RWPE2 (cell line): ENCODE data around the gene CASTOR1.

Experiments used
- ATAC-seq: fragments of 200-7000 bp; cut with Tn5 transposase; 3 replicates; pipeline ENCODE4 v1.9.1; 2021; ENCODE audit warnings: low read depth
- DNase-seq: peaks from one replicate; pipeline ENCODE4 v3.0.0-alpha.2; 2020; ENCODE audit warnings: low spot score
- H3K27ac ChIP-seq: fragments of 450-650 bp; 2 replicates; pipeline ENCODE4 v1.5.1; 2017; ENCODE audit warnings: mild to moderate bottlenecking; ENCODE audit not compliant: poor library complexity, severe bottlenecking
- H3K27me3 ChIP-seq: fragments of 250-450 bp; sonication (Bioruptor Pico); 2 replicates; pipeline ENCODE4 v1.5.1; 2021; ENCODE audit warnings: mild to moderate bottlenecking, moderate library complexity; ENCODE audit not compliant: insufficient read depth, poor library complexity, severe bottlenecking
- H3K36me3 ChIP-seq: fragments of 250-450 bp; sonication (Bioruptor Pico); 2 replicates; pipeline ENCODE4 v1.5.1; 2020; ENCODE audit warnings: low read depth, mild to moderate bottlenecking, moderate library complexity
- H3K4me1 ChIP-seq: fragments of 250-450 bp; sonication (Bioruptor Pico); 2 replicates; pipeline ENCODE4 v1.5.1; 2021; ENCODE audit warnings: mild to moderate bottlenecking, moderate library complexity; ENCODE audit not compliant: insufficient read depth, poor library complexity, severe bottlenecking
- H3K4me3 ChIP-seq: fragments of 250-450 bp; sonication (Bioruptor Pico); 2 replicates; pipeline ENCODE4 v1.5.1; 2021; ENCODE audit warnings: mild to moderate bottlenecking, moderate library complexity; ENCODE audit not compliant: severe bottlenecking
- H3K9me3 ChIP-seq: fragments of 250-450 bp; sonication (Bioruptor Pico); 2 replicates; pipeline ENCODE4 v1.5.1; 2021; ENCODE audit warnings: mild to moderate bottlenecking, moderate library complexity; ENCODE audit not compliant: severe bottlenecking
- TF ChIP-seq, protein P1 (sequence below): fragments of 450-650 bp; IDR thresholded peaks from one replicate; pipeline ENCODE4 v1.5.1; 2017; ENCODE audit warnings: mild to moderate bottlenecking, moderate library complexity; ENCODE audit not compliant: poor library complexity, severe bottlenecking

Gene CASTOR1

DNA sequence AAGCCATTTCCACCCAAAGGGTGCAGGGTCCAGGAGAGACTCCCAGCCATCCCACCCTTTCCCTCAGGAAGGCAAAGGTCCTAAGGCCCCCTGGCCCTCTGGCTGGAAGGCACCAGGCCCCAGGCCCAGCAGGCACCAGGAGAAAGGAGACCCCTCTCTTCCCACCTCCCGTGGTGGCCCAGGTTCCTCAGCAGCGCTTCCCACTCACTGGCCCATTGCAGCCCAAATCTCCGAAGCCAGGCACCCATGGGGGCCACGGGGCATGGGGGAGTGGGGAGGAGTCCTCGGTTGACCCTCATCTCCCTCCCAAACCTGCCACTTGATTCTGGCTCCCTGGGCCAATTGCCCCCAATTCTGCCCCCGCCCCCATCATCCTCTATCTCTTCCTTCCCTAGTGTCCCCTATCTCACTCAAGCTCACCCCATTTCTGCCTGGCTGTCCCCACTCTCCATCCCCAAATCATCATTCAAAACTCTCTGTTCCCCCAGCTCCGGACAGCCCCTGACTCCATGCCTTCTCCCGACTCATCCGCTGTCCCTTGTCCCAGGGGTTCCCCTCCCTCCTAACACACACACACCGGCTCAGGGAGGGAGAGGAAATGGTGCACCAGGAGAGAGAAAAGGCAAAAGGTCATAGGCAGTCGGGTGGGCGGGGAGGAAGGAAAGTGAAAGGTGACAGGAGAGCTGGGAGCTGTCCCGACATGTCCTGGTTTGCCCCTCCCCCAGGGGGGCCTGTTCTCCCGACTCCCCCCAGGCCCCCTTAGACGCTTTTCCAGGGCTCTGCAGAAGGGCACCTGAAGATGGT is 43.9 kb downstream of the CASTOR1 start:
- Histone ChIP-seq H3K36me3 (no peaks in the 10 kb centered on the region), H3K27ac (peak overlapping the region; percentile 8), H3K27me3 (no peaks in the 10 kb centered on the region), H3K9me3 (no peaks in the 10 kb centered on the region), H3K4me3 (peak overlapping the region; percentile 36), H3K4me1 (peaks cover 3% of the 10 kb centered on the region)
- DNase-seq (no peak), ATAC-seq (no peak)
- TF ChIP-seq, protein P1, sequence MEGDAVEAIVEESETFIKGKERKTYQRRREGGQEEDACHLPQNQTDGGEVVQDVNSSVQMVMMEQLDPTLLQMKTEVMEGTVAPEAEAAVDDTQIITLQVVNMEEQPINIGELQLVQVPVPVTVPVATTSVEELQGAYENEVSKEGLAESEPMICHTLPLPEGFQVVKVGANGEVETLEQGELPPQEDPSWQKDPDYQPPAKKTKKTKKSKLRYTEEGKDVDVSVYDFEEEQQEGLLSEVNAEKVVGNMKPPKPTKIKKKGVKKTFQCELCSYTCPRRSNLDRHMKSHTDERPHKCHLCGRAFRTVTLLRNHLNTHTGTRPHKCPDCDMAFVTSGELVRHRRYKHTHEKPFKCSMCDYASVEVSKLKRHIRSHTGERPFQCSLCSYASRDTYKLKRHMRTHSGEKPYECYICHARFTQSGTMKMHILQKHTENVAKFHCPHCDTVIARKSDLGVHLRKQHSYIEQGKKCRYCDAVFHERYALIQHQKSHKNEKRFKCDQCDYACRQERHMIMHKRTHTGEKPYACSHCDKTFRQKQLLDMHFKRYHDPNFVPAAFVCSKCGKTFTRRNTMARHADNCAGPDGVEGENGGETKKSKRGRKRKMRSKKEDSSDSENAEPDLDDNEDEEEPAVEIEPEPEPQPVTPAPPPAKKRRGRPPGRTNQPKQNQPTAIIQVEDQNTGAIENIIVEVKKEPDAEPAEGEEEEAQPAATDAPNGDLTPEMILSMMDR = no peak

DNA sequence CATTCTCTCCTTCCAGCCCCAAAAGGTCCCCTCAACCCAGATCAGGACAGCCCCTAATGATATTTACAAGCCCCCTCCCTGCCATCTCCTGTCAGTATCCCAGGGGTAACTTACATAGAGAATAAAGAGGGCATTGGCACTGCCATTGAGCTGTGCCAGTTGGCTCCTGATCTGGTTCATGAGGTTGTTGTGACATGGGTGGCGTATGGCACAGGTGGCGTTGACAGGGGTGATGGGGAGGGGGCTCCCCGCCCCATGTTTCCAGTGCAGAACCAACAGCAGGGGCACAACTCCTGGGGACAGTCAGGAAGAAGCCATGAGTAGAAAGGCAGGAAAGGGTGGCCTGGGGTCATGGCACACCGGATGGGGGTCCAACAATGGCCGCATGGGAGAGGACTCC is 44.7 kb downstream of the CASTOR1 start:
- TF ChIP-seq, protein P1 = no peak
- DNase-seq = no peak
- Histone ChIP-seq H3K4me1 (peaks cover 3% of the 10 kb centered on the region), H3K4me3 (no peak overlapping the region), H3K27me3 (no peaks in the 10 kb centered on the region), H3K27ac (no peak overlapping the region), H3K9me3 (no peaks in the 10 kb centered on the region), H3K36me3 (no peaks in the 10 kb centered on the region)
- no peak for ATAC-seq

GRCh38 chr22:30244066-30244465 is 45.2 kb downstream of the CASTOR1 start:
- H3K27ac ChIP-seq = no peak overlapping the region
- H3K36me3 ChIP-seq = no peaks in the 10 kb centered on the region
- ATAC-seq (no peak), DNase-seq (no peak)
- TF ChIP-seq, protein P1 = no peak
- H3K9me3 ChIP-seq = no peaks in the 10 kb centered on the region
- H3K4me3 ChIP-seq = no peak overlapping the region
- H3K4me1 ChIP-seq = peaks cover 3% of the 10 kb centered on the region
- no peaks in the 10 kb centered on the region for H3K27me3 ChIP-seq

GRCh38 chr22:30243661-30244060 is 45.6 kb downstream of the CASTOR1 start:
- no peak for DNase-seq
- ATAC-seq = no peak
- no peak overlapping the region for H3K27ac ChIP-seq
- H3K4me1 ChIP-seq = peaks cover 3% of the 10 kb centered on the region
- no peaks in the 10 kb centered on the region for H3K36me3 ChIP-seq
- TF ChIP-seq, protein P1 = no peak
- H3K9me3 ChIP-seq = no peaks in the 10 kb centered on the region
- H3K4me3 ChIP-seq = no peak overlapping the region
- no peaks in the 10 kb centered on the region for H3K27me3 ChIP-seq
